Cardiac muscle cell (in vitro differentiated cells and primary cell): ENCODE data around the gene RFX8. TPM values are rescaled to one million over a fixed set of nuclear protein-coding genes. Genes with fewer than 3 reads are reported as not detected.
"Not testable (repeated sequence)": the region's sequence is repeated elsewhere in the genome, so short reads cannot be mapped to it uniquely, and the experiment has no call there.

ENCODE experiments used
- DNase-seq, 2 donors: peaks; one replicate each; pipeline versions ENCODE4 v3.0.0 to v3.0.0-alpha.2; 2010 to 2017; ENCODE audit warnings: low read depth in 1 of 2, low spot score in 1 of 2
- H3K27ac ChIP-seq: fragments of 200-600 bp; sonication (generic); 2 replicates; pipeline ENCODE4 v1.5.1; 2016
- H3K27me3 ChIP-seq: fragments of 200-600 bp; sonication (generic); 2 replicates; pipeline ENCODE4 v1.6.0; 2016; ENCODE audit warnings: control low read depth
- H3K36me3 ChIP-seq: fragments of 200-600 bp; sonication (generic); 2 replicates; pipeline ENCODE4 v1.5.1; 2016; ENCODE audit warnings: control low read depth
- H3K4me1 ChIP-seq: fragments of 200-600 bp; sonication (generic); 2 replicates; pipeline ENCODE4 v1.8.1; 2017; ENCODE audit warnings: low read depth, mild to moderate bottlenecking, mixed run types
- H3K4me3 ChIP-seq: fragments of 200-600 bp; sonication (generic); 2 replicates; pipeline ENCODE4 v1.5.1; 2016; ENCODE audit warnings: mild to moderate bottlenecking
- H3K9me3 ChIP-seq: fragments of 200-600 bp; sonication (generic); 2 replicates; pipeline ENCODE4 v1.5.1; 2017; ENCODE audit warnings: low read depth, mild to moderate bottlenecking, control low read depth
- CTCF ChIP-seq: IDR thresholded peaks from 2 replicates; pipeline ENCODE4 v1.5.1; 2012; ENCODE audit warnings: low read depth, mild to moderate bottlenecking, low read length
- polyA plus RNA-seq: library from polyadenylated mRNA; unstranded; fragments of >200 nt; fragmentation: Nextera tagmentation; extraction: Ambion mirVana; gene quantifications from 2 replicates; pipeline ENCODE4 v1.2.1, GENCODE V29; 2016
- total RNA-seq: library from RNA; depleted of rRNA; stranded (reverse); fragments of >200 nt; gene quantifications from 2 replicates; pipeline ENCODE4 v1.2.3, GENCODE V29; 2016

RFX8 gene
- total and polyA plus RNA-seq, 2 experiments from 2014 or later = 0.12 TPM; not detected in 1

- no peaks in the 10 kb centered on the region for H3K4me1 ChIP-seq
- no peaks in the 10 kb centered on the region for H3K36me3 ChIP-seq
- no peaks in the 10 kb centered on the region for H3K27me3 ChIP-seq
- no peak for DNase-seq
- no peaks in the 10 kb centered on the region for H3K9me3 ChIP-seq
- TF ChIP-seq CTCF = no peak
- H3K4me3 ChIP-seq = no peak overlapping the region
- H3K27ac ChIP-seq = no peak overlapping the region
These were observed 13.5 kb downstream of the RFX8 start for GRCh38 chr2:101461381-101461780.

GRCh38 chr2:101454408-101454807, 20.5 kb downstream of the RFX8 start:
- not testable (repeated sequence) for H3K36me3 ChIP-seq, H3K9me3 ChIP-seq, DNase-seq, H3K4me3 ChIP-seq, H3K27ac ChIP-seq, H3K4me1 ChIP-seq, H3K27me3 ChIP-seq

GRCh38 chr2:101450965-101451364, 23.9 kb downstream of the RFX8 start:
- TF ChIP-seq CTCF = no peak
- Histone ChIP-seq H3K4me3 (no peak overlapping the region), H3K27ac (no peak overlapping the region), H3K9me3 (no peaks in the 10 kb centered on the region), H3K36me3 (no peaks in the 10 kb centered on the region), H3K27me3 (no peaks in the 10 kb centered on the region), H3K4me1 (no peaks in the 10 kb centered on the region)
- DNase-seq = no peak

- no peak for TF ChIP-seq CTCF
- Histone ChIP-seq H3K27me3 (no peaks in the 10 kb centered on the region), H3K9me3 (no peaks in the 10 kb centered on the region), H3K36me3 (no peaks in the 10 kb centered on the region), H3K4me1 (peaks cover 3% of the 10 kb centered on the region), H3K4me3 (no peak overlapping the region), H3K27ac (no peak overlapping the region)
- peak in 1 of 2 donors; percentile 47 for DNase-seq
These were observed 28.0 kb downstream of the RFX8 start for GRCh38 chr2:101446869-101447268.

GRCh38 chr2:101442667-101443061, 32.2 kb downstream of the RFX8 start:
- no peak for DNase-seq
- H3K4me3 ChIP-seq = no peak overlapping the region
- no peaks in the 10 kb centered on the region for H3K36me3 ChIP-seq
- no peak overlapping the region for H3K27ac ChIP-seq
- peaks cover 15% of the 10 kb centered on the region for H3K4me1 ChIP-seq
- no peaks in the 10 kb centered on the region for H3K27me3 ChIP-seq
- no peaks in the 10 kb centered on the region for H3K9me3 ChIP-seq
- TF ChIP-seq CTCF = peak; percentile 9

GRCh38 chr2:101442042-101442666, 32.8 kb downstream of the RFX8 start:
- no peaks in the 10 kb centered on the region for H3K9me3 ChIP-seq
- peaks cover 15% of the 10 kb centered on the region for H3K4me1 ChIP-seq
- no peaks in the 10 kb centered on the region for H3K27me3 ChIP-seq
- H3K27ac ChIP-seq = no peak overlapping the region
- no peak for TF ChIP-seq CTCF
- DNase-seq = peak in 1 of 2 donors; percentile 75
- H3K4me3 ChIP-seq = no peak overlapping the region
- no peaks in the 10 kb centered on the region for H3K36me3 ChIP-seq
